Sigmoid colon (tissue), 7 donors: ENCODE measurements around the gene ARF5. TPM values are rescaled to one million over a fixed set of nuclear protein-coding genes. Genes with fewer than 3 reads are reported as not detected.
"Not testable (repeated sequence)": the region's sequence is repeated elsewhere in the genome, so short reads cannot be mapped to it uniquely, and the experiment has no call there.

ENCODE experiments used
- DNase-seq: peaks from one replicate; pipeline ENCODE4 v3.0.0-alpha.2; 2019
- H3K27ac ChIP-seq, 4 donors: fragments of 200-600 bp; sonication (generic); one replicate each; pipeline ENCODE4 v1.5.1; 2016 to 2019; ENCODE audit warnings: mild to moderate bottlenecking in 1 of 4
- H3K27me3 ChIP-seq, 3 donors: fragments of 200-600 bp; sonication (generic); one replicate each; pipeline ENCODE4 v1.5.1; 2019; ENCODE audit warnings: mild to moderate bottlenecking in 1 of 3
- H3K36me3 ChIP-seq, 4 donors: fragments of 200-600 bp; sonication (generic); one replicate each; pipeline ENCODE4 v1.5.1; 2016 to 2019
- H3K4me1 ChIP-seq, 4 donors: fragments of 200-600 bp; sonication (generic); one replicate each; pipeline ENCODE4 v1.5.1; 2017 to 2019
- H3K4me3 ChIP-seq, 4 donors: fragments of 200-600 bp; sonication (generic); one replicate each; pipeline ENCODE4 v1.5.1; 2017 to 2019; ENCODE audit warnings: mild to moderate bottlenecking in 2 of 4, moderate library complexity in 1 of 4
- H3K9me3 ChIP-seq, 4 donors: fragments of 200-600 bp in 3 of 4; sonication (generic) in 3 of 4; one replicate each; pipeline versions ENCODE4 v1.5.1 to v1.6.1; 2013 to 2019
- EP300 ChIP-seq, 4 donors: sonication (generic); formaldehyde crosslinking; IDR thresholded peaks; one replicate each; pipeline ENCODE4 v1.6.1; 2017; ENCODE audit warnings: antibody characterized with exemption in 4 of 4
- POLR2A ChIP-seq, 2 donors: fragments of 450-650 bp; IDR thresholded peaks; one replicate each; pipeline ENCODE4 v1.6.1; 2016; ENCODE audit warnings: antibody characterized with exemption in 2 of 2, mild to moderate bottlenecking in 2 of 2, moderate library complexity in 2 of 2
- POLR2AphosphoS5 ChIP-seq, 4 donors: sonication (generic); formaldehyde crosslinking; IDR thresholded peaks; one replicate each; pipeline ENCODE4 v1.6.1; 2017; ENCODE audit warnings: antibody characterized with exemption in 4 of 4
- WGBS, 2 donors: extraction: QIAGEN DNeasy Blood & Tissue Kit; methylation state at CpG; one replicate each; pipeline ENCODE4 v1.1.7; 2013; 5-methylcytosine and 5-hydroxymethylcytosine counted together
- intact Hi-C: fragments of 100-400 bp; cut with DNase I; formaldehyde crosslinking; loops from one replicate; pipeline ENCODE4 v1.15.1; 2023
- polyA plus RNA-seq, 3 donors: library from polyadenylated mRNA; stranded (reverse); fragments of 200-250 nt; gene quantifications; one replicate each; pipeline ENCODE4 v1.2.3, GENCODE V29; 2013
- total RNA-seq, 4 donors: library from RNA; depleted of rRNA; stranded (reverse); fragments of >200 nt; gene quantifications; one replicate each; pipeline ENCODE4 v1.1.0, GENCODE V29; 2016
- TF ChIP-seq, protein P1 (sequence below), 4 experiments: fragments of 450-650 bp in 3 of 4; fragments of 200-600 bp in 1 of 4; IDR thresholded peaks; one replicate each; pipeline ENCODE4 v1.5.1; 2016 to 2019; ENCODE audit warnings: antibody characterized with exemption in 4 of 4, mild to moderate bottlenecking in 3 of 4, moderate library complexity in 2 of 4
- donor health status: healthy with polysubstance abuse.
- donor health status: Bipolar disorder and iron deficiency.
- donor health status: healthy.

The ARF5 gene
- total and polyA plus RNA-seq, 7 donors, result 86.4 to 282 (median 156) TPM

DNA sequence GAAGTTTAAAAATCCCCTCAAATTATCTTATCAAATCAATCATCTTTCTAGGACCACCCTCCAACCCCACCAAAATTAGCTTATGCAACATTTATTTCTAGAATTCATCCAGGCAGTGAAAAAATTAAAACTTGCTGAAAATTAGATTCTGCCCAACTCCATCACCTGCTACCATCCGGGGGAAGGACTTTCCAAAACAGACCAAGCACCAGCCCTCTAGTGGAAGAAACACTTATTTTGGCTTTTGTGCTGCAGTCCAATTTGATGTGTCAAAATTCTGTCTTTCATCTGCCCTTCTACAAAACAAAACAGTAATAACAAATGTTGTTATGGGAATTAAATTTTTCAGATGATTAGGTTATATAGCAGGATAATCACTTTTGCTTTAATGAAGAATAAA is 38.0 kb upstream of the ARF5 start:
- TF ChIP-seq POLR2AphosphoS5 (IDR thresholded peaks at IDR 0.05) (no peak), POLR2A (IDR thresholded peaks at IDR 0.05) (no peak), EP300 (IDR thresholded peaks at IDR 0.05) (no peak)
- TF ChIP-seq, protein P1, sequence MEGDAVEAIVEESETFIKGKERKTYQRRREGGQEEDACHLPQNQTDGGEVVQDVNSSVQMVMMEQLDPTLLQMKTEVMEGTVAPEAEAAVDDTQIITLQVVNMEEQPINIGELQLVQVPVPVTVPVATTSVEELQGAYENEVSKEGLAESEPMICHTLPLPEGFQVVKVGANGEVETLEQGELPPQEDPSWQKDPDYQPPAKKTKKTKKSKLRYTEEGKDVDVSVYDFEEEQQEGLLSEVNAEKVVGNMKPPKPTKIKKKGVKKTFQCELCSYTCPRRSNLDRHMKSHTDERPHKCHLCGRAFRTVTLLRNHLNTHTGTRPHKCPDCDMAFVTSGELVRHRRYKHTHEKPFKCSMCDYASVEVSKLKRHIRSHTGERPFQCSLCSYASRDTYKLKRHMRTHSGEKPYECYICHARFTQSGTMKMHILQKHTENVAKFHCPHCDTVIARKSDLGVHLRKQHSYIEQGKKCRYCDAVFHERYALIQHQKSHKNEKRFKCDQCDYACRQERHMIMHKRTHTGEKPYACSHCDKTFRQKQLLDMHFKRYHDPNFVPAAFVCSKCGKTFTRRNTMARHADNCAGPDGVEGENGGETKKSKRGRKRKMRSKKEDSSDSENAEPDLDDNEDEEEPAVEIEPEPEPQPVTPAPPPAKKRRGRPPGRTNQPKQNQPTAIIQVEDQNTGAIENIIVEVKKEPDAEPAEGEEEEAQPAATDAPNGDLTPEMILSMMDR (IDR thresholded peaks at IDR 0.05), result no peak
- Histone ChIP-seq H3K4me3 (no peak overlapping the region), H3K27me3 (no peaks in the 10 kb centered on the region), H3K27ac (no peak overlapping the region), H3K9me3 (peaks cover 0 to 9% (median 0%) of the 10 kb centered on the region in 4 donors), H3K4me1 (no peaks in the 10 kb centered on the region), H3K36me3 (no peaks in the 10 kb centered on the region)
- no peak for DNase-seq
- WGBS, 2 donors, result 48 to 72% methylated on average over 1 of the region's 1 CpG
- intact Hi-C loops, result no loop called here

DNA sequence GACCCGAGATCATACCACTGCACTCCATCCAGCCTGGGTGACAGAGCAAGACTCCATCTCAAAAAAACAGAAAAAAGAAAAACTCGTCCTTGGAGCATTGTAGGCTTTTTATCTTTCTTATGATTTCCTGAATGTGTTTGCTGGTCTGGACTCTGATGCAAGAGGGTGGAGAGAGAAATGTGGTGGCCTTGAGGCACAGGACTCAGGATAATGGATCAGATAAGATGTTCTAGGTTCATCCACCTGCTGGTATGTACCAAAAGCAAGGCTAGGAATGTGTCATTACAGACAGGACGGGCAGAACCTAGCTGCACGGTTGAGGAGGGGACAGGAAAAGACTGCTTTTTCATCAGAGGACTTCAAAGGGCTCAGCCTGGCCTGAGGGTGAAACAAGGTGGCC is 36.3 kb upstream of the ARF5 start:
- no peaks in the 10 kb centered on the region for H3K4me1 ChIP-seq
- 82 to 87% methylated on average over 4 of the region's 4 CpGs for WGBS, 2 donors
- no peak overlapping the region for H3K4me3 ChIP-seq
- H3K27ac ChIP-seq, result no peak overlapping the region
- H3K27me3 ChIP-seq, result no peaks in the 10 kb centered on the region
- TF ChIP-seq POLR2A (IDR thresholded peaks at IDR 0.05) (no peak), EP300 (IDR thresholded peaks at IDR 0.05) (no peak), POLR2AphosphoS5 (IDR thresholded peaks at IDR 0.05) (no peak)
- TF ChIP-seq, protein P1 (IDR thresholded peaks at IDR 0.05), result no peak
- intact Hi-C loops, result no loop called here
- H3K36me3 ChIP-seq, result no peaks in the 10 kb centered on the region
- no peaks in the 10 kb centered on the region for H3K9me3 ChIP-seq
- no peak for DNase-seq

DNA sequence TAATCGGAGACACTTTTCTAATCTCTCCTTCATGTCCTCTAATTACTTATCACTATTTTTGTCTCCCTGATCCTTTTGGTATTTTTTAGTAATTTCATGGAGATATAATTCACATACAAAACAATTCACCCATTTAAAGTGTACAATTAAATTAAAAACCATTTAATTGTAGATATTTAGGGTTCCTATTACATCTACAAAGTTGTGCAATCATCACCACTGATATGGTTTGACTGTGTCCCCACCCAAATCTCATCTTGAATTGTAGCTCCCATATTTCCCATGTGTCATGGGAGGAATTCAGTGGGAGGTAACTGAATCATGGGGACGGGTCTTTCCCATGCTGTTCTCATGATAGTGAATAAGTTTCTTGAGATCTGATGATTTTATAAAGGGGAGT is 31.8 kb upstream of the ARF5 start:
- no peaks in the 10 kb centered on the region for H3K4me1 ChIP-seq
- DNase-seq, result no peak
- no peaks in the 10 kb centered on the region for H3K27me3 ChIP-seq
- WGBS, 2 donors, result 85 to 91% methylated on average over 2 of the region's 2 CpGs
- TF ChIP-seq EP300 (IDR thresholded peaks at IDR 0.05) (no peak), POLR2AphosphoS5 (IDR thresholded peaks at IDR 0.05) (no peak), POLR2A (IDR thresholded peaks at IDR 0.05) (no peak)
- TF ChIP-seq, protein P1 (IDR thresholded peaks at IDR 0.05), result no peak
- no peak overlapping the region for H3K27ac ChIP-seq
- no peak overlapping the region for H3K4me3 ChIP-seq
- H3K9me3 ChIP-seq, result no peaks in the 10 kb centered on the region
- intact Hi-C loops, result no loop called here
- no peaks in the 10 kb centered on the region for H3K36me3 ChIP-seq

DNA sequence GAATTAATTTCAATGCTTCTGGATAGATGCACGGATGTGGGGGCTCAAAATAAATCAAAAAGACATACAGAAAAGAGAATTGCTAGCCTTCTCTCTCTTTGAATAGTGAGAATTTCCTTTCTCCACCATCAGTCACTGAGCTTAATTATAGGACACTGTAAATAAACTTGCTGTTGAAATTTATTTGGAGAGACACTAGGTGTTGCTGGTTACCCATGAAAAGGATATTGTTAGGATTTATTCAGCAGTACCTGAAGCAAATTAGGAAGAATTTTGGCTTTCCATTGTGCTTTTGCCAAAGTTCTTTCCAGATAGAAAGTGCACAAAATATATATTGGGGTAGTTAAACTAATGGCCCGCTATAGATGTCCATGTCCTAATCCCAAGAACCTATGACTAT is 30.4 kb upstream of the ARF5 start:
- Histone ChIP-seq H3K4me1 (no peaks in the 10 kb centered on the region), H3K27me3 (no peaks in the 10 kb centered on the region), H3K9me3 (no peaks in the 10 kb centered on the region), H3K27ac (no peak overlapping the region), H3K36me3 (no peaks in the 10 kb centered on the region), H3K4me3 (no peak overlapping the region)
- 74 to 81% methylated on average over 2 of the region's 2 CpGs for WGBS, 2 donors
- DNase-seq, result no peak
- intact Hi-C loops, result no loop called here
- TF ChIP-seq POLR2AphosphoS5 (IDR thresholded peaks at IDR 0.05) (no peak), POLR2A (IDR thresholded peaks at IDR 0.05) (no peak), EP300 (IDR thresholded peaks at IDR 0.05) (no peak)
- TF ChIP-seq, protein P1 (IDR thresholded peaks at IDR 0.05), result no peak

DNA sequence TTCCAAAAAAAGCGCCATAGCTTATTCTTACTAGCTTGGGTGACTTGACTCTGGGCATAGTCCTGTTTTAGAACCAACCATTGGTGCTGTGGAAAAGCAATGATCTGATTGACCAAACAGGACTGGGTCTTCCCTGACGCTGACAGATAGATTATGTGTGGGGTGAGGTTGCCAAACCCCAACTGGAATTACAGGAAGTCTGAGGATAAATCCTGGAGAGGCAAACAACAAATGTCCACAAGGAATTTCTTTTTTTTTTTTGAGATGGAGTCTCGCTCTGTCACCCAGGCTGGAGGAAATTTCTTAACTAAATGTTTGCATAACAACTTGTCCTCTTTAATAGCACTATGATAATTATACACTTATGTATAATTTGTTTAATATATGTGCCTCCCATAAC is 22.0 kb upstream of the ARF5 start:
- no peak overlapping the region for H3K4me3 ChIP-seq
- no peaks in the 10 kb centered on the region for H3K4me1 ChIP-seq
- DNase-seq, result no peak
- no peaks in the 10 kb centered on the region for H3K9me3 ChIP-seq
- H3K36me3 ChIP-seq, result no peaks in the 10 kb centered on the region
- H3K27ac ChIP-seq, result no peak overlapping the region
- 71 to 73% methylated on average over 3 of the region's 3 CpGs for WGBS, 2 donors
- intact Hi-C loops, result no loop called here
- H3K27me3 ChIP-seq, result no peaks in the 10 kb centered on the region
- TF ChIP-seq POLR2AphosphoS5 (IDR thresholded peaks at IDR 0.05) (no peak), EP300 (IDR thresholded peaks at IDR 0.05) (no peak), POLR2A (IDR thresholded peaks at IDR 0.05) (no peak)
- TF ChIP-seq, protein P1 (IDR thresholded peaks at IDR 0.05), result no peak

DNA sequence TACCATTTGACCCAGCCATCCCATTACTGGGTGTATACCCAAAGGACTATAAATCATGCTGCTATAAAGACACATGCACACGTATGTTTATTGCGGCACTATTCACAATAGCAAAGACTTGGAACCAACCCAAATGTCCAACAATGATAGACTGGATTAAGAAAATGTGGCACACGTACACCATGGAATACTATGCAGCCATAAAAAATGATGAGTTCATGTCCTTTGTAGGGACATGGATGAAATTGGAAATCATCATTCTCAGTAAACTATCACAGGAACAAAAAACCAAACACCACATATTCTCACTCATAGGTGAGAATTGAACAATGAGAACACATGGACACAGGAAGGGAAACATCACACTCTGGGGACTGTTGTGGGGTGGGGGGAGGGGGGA is 20.2 kb upstream of the ARF5 start:
- WGBS, 2 donors, result no CpG with 5 or more reads among the region's 3 CpGs
- intact Hi-C loops, H3K9me3 ChIP-seq, H3K4me3 ChIP-seq, H3K4me1 ChIP-seq, H3K27me3 ChIP-seq, DNase-seq, H3K27ac ChIP-seq, H3K36me3 ChIP-seq: not testable (repeated sequence)
